GM19025 (cell line): ENCODE results near the gene PDIA5.

Experiments used
- ATAC-seq: cut with Tn5 transposase; IDR thresholded peaks from one replicate; pipeline ENCODE4 v1.9.1; 2021; ENCODE audit warnings: mild to moderate bottlenecking, low read depth, moderate library complexity; ENCODE audit not compliant: unreplicated experiment

The PDIA5 gene

GRCh38 chr3:123088387-123088786 is 21.6 kb downstream of the PDIA5 start:
- no peak for ATAC-seq

DNA sequence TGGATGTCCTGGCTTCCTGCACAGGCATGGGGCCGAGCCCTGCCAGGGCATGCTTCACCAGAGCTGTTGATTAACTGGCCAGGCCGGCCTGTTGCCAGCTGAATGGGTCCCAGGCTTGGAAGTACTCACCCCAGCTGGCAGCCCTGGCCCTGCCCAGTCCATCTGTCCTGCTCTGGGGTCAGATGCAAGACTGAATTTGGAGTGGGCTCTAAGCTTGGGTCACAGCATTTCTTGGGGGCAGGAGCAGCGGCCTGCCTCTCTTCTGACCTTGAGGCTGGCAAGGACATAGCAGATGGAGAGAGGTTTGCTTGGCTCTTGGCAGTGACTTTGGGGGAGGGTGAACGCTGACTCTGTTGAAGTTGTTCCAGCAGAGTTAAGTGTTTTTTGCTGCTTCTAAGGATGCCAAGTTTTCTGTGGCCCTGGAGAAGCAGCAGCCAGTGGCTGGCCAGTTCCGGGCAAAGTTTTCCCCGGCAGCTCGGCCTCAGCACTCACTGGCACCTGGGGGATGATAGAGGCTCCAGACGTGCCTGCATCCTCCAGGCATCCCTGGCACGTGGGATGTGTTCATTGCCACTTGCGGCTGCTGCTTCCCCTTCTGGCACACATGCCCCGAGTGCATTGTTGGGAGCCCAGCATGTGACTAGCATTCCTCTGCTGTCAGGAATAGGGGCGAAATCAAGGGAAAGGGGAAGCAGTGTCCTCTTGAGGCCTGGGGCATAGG is 22.9 kb downstream of the PDIA5 start:
- ATAC-seq: no peak

GRCh38 chr3:123090728-123091531 is 24.1 kb downstream of the PDIA5 start:
- ATAC-seq: no peak

GRCh38 chr3:123092243-123092642 is 25.4 kb downstream of the PDIA5 start:
- ATAC-seq: no peak

GRCh38 chr3:123093696-123094095 is 26.9 kb downstream of the PDIA5 start:
- no peak for ATAC-seq

- no peak for ATAC-seq
Observed at GRCh38 chr3:123094516-123095313, 27.9 kb downstream of the PDIA5 start.

- ATAC-seq: no peak
Observed at GRCh38 chr3:123096126-123096525, 29.3 kb downstream of the PDIA5 start.

DNA sequence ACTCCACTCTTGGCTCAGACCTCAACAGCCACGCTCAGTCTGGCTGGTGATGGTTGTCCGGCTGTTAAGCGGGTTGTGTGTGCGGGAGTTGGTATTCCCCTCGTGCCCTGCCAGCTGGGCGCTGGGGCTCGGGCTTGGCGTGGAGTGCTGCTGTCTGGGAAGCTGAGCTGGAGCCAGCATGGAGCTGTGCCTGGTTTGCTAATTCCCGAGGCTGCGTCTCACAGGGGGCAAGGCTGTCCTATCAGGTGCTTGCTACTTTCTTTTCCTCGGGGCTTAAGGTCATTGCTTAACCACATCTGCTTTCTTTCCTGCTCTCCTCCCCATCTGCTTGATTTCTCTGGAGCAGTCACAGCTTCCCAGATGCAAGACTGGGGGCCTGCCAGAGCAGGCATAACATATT is 29.9 kb downstream of the PDIA5 start:
- no peak for ATAC-seq

DNA sequence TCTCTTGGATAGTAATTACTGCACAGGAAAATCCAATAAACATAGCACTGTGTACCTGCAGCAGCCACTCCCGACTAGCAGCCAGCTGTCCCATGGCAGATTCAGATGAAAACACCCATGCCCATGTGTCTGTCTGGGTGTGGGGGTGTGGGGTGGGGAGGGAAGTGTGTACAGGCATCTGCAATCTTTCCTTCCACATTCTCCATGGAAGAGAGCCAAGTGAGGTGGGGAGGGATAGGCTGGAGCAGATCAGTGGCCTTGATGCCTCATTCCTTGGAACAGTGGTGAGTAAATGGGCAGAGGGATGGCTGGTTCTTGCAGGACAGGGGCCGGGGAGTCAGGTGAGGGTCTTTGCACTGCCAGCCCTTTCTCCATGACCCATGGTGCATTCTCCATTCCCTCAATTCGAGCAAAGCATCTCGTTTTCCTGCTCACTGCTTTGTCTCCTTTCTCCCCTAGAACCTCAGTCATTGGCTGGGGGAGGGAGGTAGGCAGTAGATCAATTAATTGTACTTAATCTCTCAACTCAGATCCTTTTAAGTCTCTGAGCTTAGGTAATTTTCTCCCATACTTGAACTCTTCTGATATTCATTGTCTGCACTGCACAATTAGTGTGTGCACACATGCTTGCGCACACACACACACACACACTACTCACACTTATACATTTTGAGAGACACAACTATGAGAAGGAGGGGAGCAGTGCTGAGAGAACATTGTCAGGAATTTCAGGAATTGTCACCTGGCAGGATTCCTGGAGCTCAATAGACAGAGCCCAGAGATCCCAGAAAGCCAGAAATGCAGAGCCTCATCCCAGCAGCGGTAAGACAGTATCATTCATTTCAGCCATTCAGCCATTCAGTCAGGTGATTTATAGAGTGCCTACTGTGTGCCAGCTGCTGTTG is 31.9 kb downstream of the PDIA5 start:
- no peak for ATAC-seq

DNA sequence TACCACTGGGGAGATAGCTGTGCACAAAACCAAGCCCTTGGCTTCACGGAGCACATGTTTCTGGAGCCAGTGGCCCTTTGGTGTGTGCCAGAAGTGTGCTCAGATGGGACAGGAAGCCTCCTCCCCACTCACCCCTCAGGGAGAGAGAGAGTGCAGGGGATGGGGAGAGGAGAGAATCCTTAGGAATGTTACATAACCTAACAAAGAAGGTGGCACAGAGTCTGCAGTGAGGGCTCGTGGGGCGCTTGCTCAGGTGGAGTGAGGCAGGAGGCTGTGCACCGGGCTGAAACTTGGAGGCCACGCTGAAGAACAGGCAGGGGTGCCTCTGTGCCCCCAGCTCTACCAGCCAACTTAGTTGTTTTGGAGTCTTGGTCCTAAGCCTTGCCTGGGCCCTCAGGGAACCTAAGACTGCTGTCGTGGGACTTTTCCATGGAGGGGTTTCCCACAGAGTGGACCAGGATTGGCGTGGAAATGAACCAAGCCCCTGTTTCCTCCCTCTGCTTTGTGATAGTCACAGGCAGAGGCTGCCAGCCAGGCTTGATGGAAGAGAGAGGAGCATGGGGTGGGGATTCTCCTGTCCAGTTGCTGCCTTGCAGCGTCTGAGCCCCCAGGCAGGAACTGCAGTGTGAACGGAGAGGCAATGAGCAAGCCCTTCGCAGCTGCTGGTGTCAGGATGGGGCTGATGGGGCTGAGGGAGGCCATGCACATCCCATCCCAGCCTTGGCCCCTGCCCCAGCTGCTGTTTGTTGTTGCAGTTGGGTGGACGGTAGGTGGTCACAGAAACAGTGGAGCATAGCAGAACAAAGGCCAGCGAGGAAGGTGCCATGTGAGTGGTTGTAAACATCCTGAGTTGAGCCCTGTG is 32.7 kb downstream of the PDIA5 start:
- no peak for ATAC-seq

GRCh38 chr3:123100193-123100776 is 33.5 kb downstream of the PDIA5 start:
- ATAC-seq: no peak

DNA sequence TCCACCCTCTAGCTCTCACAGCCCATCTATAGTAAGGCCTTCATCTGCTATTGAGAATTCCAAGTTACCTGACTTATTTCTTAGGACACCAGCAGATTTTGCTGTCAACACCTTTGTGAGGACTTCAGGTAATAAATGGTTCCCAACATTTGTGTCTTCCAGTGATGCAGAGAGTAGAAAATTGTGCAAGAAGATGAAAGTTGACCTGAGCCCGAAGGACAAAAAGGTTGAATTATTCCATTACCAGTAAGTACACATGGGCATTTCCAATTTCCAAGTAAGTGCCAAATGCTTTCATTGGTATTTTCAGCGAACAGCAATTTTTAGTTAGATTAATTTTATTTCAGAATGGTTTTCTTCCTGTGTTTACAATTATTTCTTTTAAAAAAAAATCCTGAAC is 35.4 kb downstream of the PDIA5 start:
- no peak for ATAC-seq

GRCh38 chr3:123102826-123103225 is 36.0 kb downstream of the PDIA5 start:
- no peak for ATAC-seq

GRCh38 chr3:123104550-123104949 is 37.7 kb downstream of the PDIA5 start:
- ATAC-seq: no peak

- ATAC-seq: no peak
Observed at GRCh38 chr3:123105201-123106189, 38.7 kb downstream of the PDIA5 start.

DNA sequence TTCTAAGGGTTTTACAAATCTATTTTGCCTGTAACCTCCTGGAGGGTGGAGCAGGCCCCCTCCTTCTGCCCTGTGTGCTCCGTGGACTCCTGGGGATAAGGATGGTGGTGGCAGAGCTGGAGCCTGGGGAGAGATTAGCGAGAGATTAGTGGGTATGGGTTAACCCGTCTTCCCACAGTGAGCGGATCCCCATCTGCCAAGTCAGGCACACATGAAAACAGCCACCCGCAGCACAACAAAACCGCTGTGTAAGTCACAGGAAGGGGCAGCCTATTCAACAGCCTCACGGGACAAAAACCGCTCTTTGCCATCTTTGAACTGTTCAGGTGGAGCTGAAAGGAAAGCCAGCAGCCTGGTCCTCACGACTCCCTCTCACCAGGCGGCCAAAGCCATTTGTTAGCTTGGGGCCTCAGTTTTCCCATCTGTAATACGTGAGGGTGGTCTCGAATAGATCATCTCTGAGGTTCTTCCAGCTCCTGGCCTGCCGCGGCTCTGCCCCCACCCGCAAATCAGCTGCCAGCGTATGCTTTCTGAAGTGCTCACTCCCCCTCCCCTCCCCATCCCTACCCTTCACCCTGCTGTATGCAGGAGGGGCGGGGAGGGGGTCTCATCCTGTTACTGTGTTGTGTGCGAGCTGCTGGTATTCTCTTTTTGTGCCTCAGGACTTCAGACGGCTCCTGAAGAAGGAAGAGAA is 43.6 kb downstream of the PDIA5 start:
- no peak for ATAC-seq

GRCh38 chr3:123110976-123111615 is 44.3 kb downstream of the PDIA5 start:
- no peak for ATAC-seq
